Stimulated activated CD8-positive, alpha-beta memory T cell treated with anti-CD3 and anti-CD28 coated beads, Interleukin-7, amount 100 ng/mL, for 24 hours (primary cell): ENCODE results near the gene DCBLD2.
"Not testable (repeated sequence)": the region's sequence is repeated elsewhere in the genome, so short reads cannot be mapped to it uniquely, and the experiment has no call there.

Experiments
- DNase-seq: peaks from one replicate; pipeline ENCODE4 v3.0.0-alpha.2; 2020; ENCODE audit warnings: low read depth

The DCBLD2 gene

GRCh38 chr3:98890965-98891910 is 10.3 kb downstream of the DCBLD2 start:
- no peak for DNase-seq

GRCh38 chr3:98890181-98890835 is 11.2 kb downstream of the DCBLD2 start:
- no peak for DNase-seq

GRCh38 chr3:98887684-98888083 is 13.8 kb downstream of the DCBLD2 start:
- DNase-seq, result no peak

- DNase-seq, result no peak
Observed at GRCh38 chr3:98886525-98886924, 15.0 kb downstream of the DCBLD2 start.

GRCh38 chr3:98885851-98886250 is 15.6 kb downstream of the DCBLD2 start:
- DNase-seq, result no peak

GRCh38 chr3:98884675-98885371 is 16.7 kb downstream of the DCBLD2 start:
- DNase-seq, result no peak

- DNase-seq, result not testable (repeated sequence)
Observed at GRCh38 chr3:98882614-98883333, 18.7 kb downstream of the DCBLD2 start.

GRCh38 chr3:98877132-98877531 is 24.4 kb downstream of the DCBLD2 start:
- DNase-seq, result no peak

- DNase-seq, result no peak
Observed at GRCh38 chr3:98875535-98875934, 26.0 kb downstream of the DCBLD2 start.

GRCh38 chr3:98874602-98875249 is 26.8 kb downstream of the DCBLD2 start:
- DNase-seq, result no peak

GRCh38 chr3:98869391-98869790 is 32.1 kb downstream of the DCBLD2 start:
- no peak for DNase-seq

- not testable (repeated sequence) for DNase-seq
Observed at GRCh38 chr3:98857971-98858370, 43.5 kb downstream of the DCBLD2 start.

- not testable (repeated sequence) for DNase-seq
Observed at GRCh38 chr3:98857258-98857657, 44.2 kb downstream of the DCBLD2 start.

GRCh38 chr3:98856724-98857123 is 44.8 kb downstream of the DCBLD2 start:
- DNase-seq, result no peak

GRCh38 chr3:98855806-98856400 is 45.6 kb downstream of the DCBLD2 start:
- no peak for DNase-seq

- no peak for DNase-seq
Observed at GRCh38 chr3:98848108-98848507, 53.4 kb downstream of the DCBLD2 start.

GRCh38 chr3:98846101-98846500 is 55.4 kb downstream of the DCBLD2 start:
- DNase-seq, result no peak

GRCh38 chr3:98843266-98843959 is 58.1 kb downstream of the DCBLD2 start:
- DNase-seq, result no peak

- no peak for DNase-seq
Observed at GRCh38 chr3:98839846-98840245, 61.6 kb downstream of the DCBLD2 start.

- not testable (repeated sequence) for DNase-seq
Observed at GRCh38 chr3:98831060-98831459, 70.4 kb downstream of the DCBLD2 start.
